Activated CD4-positive, alpha-beta T cell treated with anti-CD3 and anti-CD28 coated beads, Interleukin-2, amount 10 ng/mL, durations not matched to agents 24 days and 14 days (primary cell): ENCODE results near the gene HMG20A. TPM values are rescaled to one million over a fixed set of nuclear protein-coding genes. Genes with fewer than 3 reads are reported as not detected.

Experiments used
- total RNA-seq: library from RNA; stranded (reverse); gene quantifications from 2 replicates; pipeline ENCODE4 v1.2.3, GENCODE V29; 2022

Gene HMG20A
- total RNA-seq, 1 donor from 2014 or later, result 46.4 TPM

Other genes with a start within 250 kb of the HMG20A start
- gene PEAK1, start 784 bp upstream of the HMG20A start, total RNA-seq, result 25.9 and 28.2 TPM in 2 replicates
- gene LINGO1, start 212.0 kb downstream of the HMG20A start, total RNA-seq, result not detected in 2 replicates